Astrocyte (in vitro differentiated cells and primary cell): ENCODE results near the gene TRIM50. TPM values are rescaled to one million over a fixed set of nuclear protein-coding genes. Genes with fewer than 3 reads are reported as not detected.
"Not testable (repeated sequence)": the region's sequence is repeated elsewhere in the genome, so short reads cannot be mapped to it uniquely, and the experiment has no call there.

Source experiments
- DNase-seq: peaks from one replicate; pipeline ENCODE4 v3.0.0-alpha.2; 2010; ENCODE audit warnings: low read depth
- FAIRE-seq: peaks from 2 replicates; lab custom pipeline; 2011; peaks lifted over from hg19 to GRCh38; lab: Jason Lieb, UNC
- H2AFZ ChIP-seq: 2 replicates; pipeline ENCODE4 v1.6.0; 2012; ENCODE audit warnings: low read depth, low read length, inconsistent platforms
- H3K27ac ChIP-seq: 2 replicates; pipeline ENCODE4 v1.5.1; 2011; ENCODE audit warnings: low read depth, low read length, inconsistent platforms
- H3K27me3 ChIP-seq: 2 replicates; pipeline ENCODE4 v1.6.0; 2011; ENCODE audit warnings: low read length, inconsistent platforms; ENCODE audit not compliant: insufficient read depth
- H3K36me3 ChIP-seq: 2 replicates; pipeline ENCODE4 v1.5.1; 2011; ENCODE audit warnings: low read length, inconsistent platforms; ENCODE audit not compliant: insufficient read depth
- H3K4me1 ChIP-seq: 2 replicates; pipeline ENCODE4 v1.5.1; 2011; ENCODE audit warnings: low read length, inconsistent platforms; ENCODE audit not compliant: insufficient read depth
- H3K4me2 ChIP-seq: 2 replicates; pipeline ENCODE4 v1.6.0; 2012; ENCODE audit warnings: low read length, inconsistent platforms
- H3K4me3 ChIP-seq: 2 replicates; pipeline ENCODE4 v1.5.1; 2011; ENCODE audit warnings: low read depth, mild to moderate bottlenecking, low read length, inconsistent platforms; ENCODE audit not compliant: insufficient read depth
- H3K79me2 ChIP-seq: 2 replicates; pipeline ENCODE4 v1.6.0; 2012; ENCODE audit warnings: mild to moderate bottlenecking, low read length, inconsistent platforms; ENCODE audit not compliant: insufficient read depth
- H3K9ac ChIP-seq: 2 replicates; pipeline ENCODE4 v1.6.0; 2012; ENCODE audit warnings: mild to moderate bottlenecking, low read length, inconsistent platforms
- H3K9me3 ChIP-seq: 2 replicates; pipeline ENCODE4 v1.5.1; 2012; ENCODE audit warnings: low read depth, mild to moderate bottlenecking, low read length, inconsistent platforms; ENCODE audit not compliant: insufficient read depth
- H4K20me1 ChIP-seq: 2 replicates; pipeline ENCODE4 v1.6.0; 2012; ENCODE audit warnings: low read length, inconsistent platforms; ENCODE audit not compliant: insufficient read depth
- H3K27ac Mint-ChIP-seq: one replicate; pipeline ENCODE4 v1.8.0; 2021; ENCODE audit warnings: mild to moderate bottlenecking, mixed read lengths; ENCODE audit not compliant: unreplicated experiment
- H3K27me3 Mint-ChIP-seq: one replicate; pipeline ENCODE4 v1.8.0; 2021; ENCODE audit warnings: low read depth, mixed read lengths; ENCODE audit not compliant: unreplicated experiment
- H3K36me3 Mint-ChIP-seq: one replicate; pipeline ENCODE4 v1.8.0; 2021; ENCODE audit warnings: low read depth, mixed read lengths; ENCODE audit not compliant: unreplicated experiment
- H3K4me1 Mint-ChIP-seq: one replicate; pipeline ENCODE4 v1.8.0; 2021; ENCODE audit warnings: low read depth, mixed read lengths; ENCODE audit not compliant: unreplicated experiment
- H3K4me3 Mint-ChIP-seq: one replicate; pipeline ENCODE4 v1.8.0; 2021; ENCODE audit warnings: mild to moderate bottlenecking, moderate library complexity, mixed read lengths; ENCODE audit not compliant: unreplicated experiment
- H3K9me3 Mint-ChIP-seq: one replicate; pipeline ENCODE4 v1.8.0; 2021; ENCODE audit warnings: mild to moderate bottlenecking, mixed read lengths; ENCODE audit not compliant: unreplicated experiment
- total RNA-seq: library from RNA; stranded (reverse); gene quantifications from 2 replicates; pipeline ENCODE4 v1.2.1, GENCODE V29; 2021

TRIM50 gene
- total RNA-seq, 1 donor from 2014 or later = not detected

- not testable (repeated sequence) for H4K20me1 ChIP-seq, DNase-seq, H3K9me3 Mint-ChIP-seq, H3K27me3 Mint-ChIP-seq, H3K27ac ChIP-seq, H3K4me1 ChIP-seq, H3K4me2 ChIP-seq, H3K36me3 Mint-ChIP-seq, H3K4me3 ChIP-seq, FAIRE-seq, H2AFZ ChIP-seq, H3K27me3 ChIP-seq, H3K79me2 ChIP-seq, H3K4me3 Mint-ChIP-seq, H3K9me3 ChIP-seq, H3K9ac ChIP-seq, H3K4me1 Mint-ChIP-seq, H3K36me3 ChIP-seq, H3K27ac Mint-ChIP-seq
Observed at GRCh38 chr7:73297235-73297634, 30.6 kb downstream of the TRIM50 start.

GRCh38 chr7:73277210-73277609 lies 50.7 kb downstream of the TRIM50 start:
- H3K4me2 ChIP-seq, H3K27ac Mint-ChIP-seq, H3K27me3 Mint-ChIP-seq, H4K20me1 ChIP-seq, H3K4me1 Mint-ChIP-seq, H3K4me3 ChIP-seq, FAIRE-seq, H3K9ac ChIP-seq, H3K36me3 Mint-ChIP-seq, H3K4me1 ChIP-seq, H3K9me3 ChIP-seq, DNase-seq, H3K27me3 ChIP-seq, H3K27ac ChIP-seq, H3K36me3 ChIP-seq, H2AFZ ChIP-seq, H3K9me3 Mint-ChIP-seq, H3K79me2 ChIP-seq, H3K4me3 Mint-ChIP-seq: not testable (repeated sequence)

- not testable (repeated sequence) for H3K4me1 Mint-ChIP-seq, H3K36me3 ChIP-seq, H3K27ac Mint-ChIP-seq, H3K9me3 Mint-ChIP-seq, H3K4me3 Mint-ChIP-seq, H3K4me3 ChIP-seq, FAIRE-seq, H3K27me3 ChIP-seq, H4K20me1 ChIP-seq, H3K4me1 ChIP-seq, DNase-seq, H3K4me2 ChIP-seq, H3K36me3 Mint-ChIP-seq, H3K9me3 ChIP-seq, H3K9ac ChIP-seq, H2AFZ ChIP-seq, H3K27ac ChIP-seq, H3K27me3 Mint-ChIP-seq, H3K79me2 ChIP-seq
Observed at GRCh38 chr7:73267813-73268212, 60.1 kb downstream of the TRIM50 start.

- not testable (repeated sequence) for H3K27me3 Mint-ChIP-seq, H3K79me2 ChIP-seq, H3K4me1 Mint-ChIP-seq, H3K36me3 ChIP-seq, H3K36me3 Mint-ChIP-seq, H3K27ac Mint-ChIP-seq, H3K4me2 ChIP-seq, H4K20me1 ChIP-seq, H3K4me3 ChIP-seq, H3K9ac ChIP-seq, H3K27me3 ChIP-seq, H3K9me3 Mint-ChIP-seq, H3K27ac ChIP-seq, H2AFZ ChIP-seq, H3K9me3 ChIP-seq, FAIRE-seq, DNase-seq, H3K4me1 ChIP-seq, H3K4me3 Mint-ChIP-seq
Observed at GRCh38 chr7:73266719-73267368, 61.0 kb downstream of the TRIM50 start.

Other genes starting within 250 kb of the TRIM50 start
- not detected in 2 replicates for gene SPDYE9, start 242.0 kb downstream of the TRIM50 start, total RNA-seq
- gene NSUN5, start 19.3 kb downstream of the TRIM50 start, total RNA-seq = 26.0 and 27.6 TPM in 2 replicates
- gene FKBP6, start 79 bp upstream of the TRIM50 start, total RNA-seq = not detected in 2 replicates
- 1.5 and 1.7 TPM in 2 replicates for gene FZD9, start 105.7 kb upstream of the TRIM50 start, total RNA-seq
- gene BAZ1B, start 194.2 kb upstream of the TRIM50 start, total RNA-seq = 61.0 and 62.5 TPM in 2 replicates
- 27.6 and 30.1 TPM in 2 replicates for gene BCL7B, start 229.6 kb upstream of the TRIM50 start, total RNA-seq